ENCODE measurements around the gene CEP290. TPM values are rescaled to one million over a fixed set of nuclear protein-coding genes. Genes with fewer than 3 reads are reported as not detected.

CEP290 gene
- total RNA-seq, 1 experiment from 2014 or later = 14.1 TPM

DNA sequence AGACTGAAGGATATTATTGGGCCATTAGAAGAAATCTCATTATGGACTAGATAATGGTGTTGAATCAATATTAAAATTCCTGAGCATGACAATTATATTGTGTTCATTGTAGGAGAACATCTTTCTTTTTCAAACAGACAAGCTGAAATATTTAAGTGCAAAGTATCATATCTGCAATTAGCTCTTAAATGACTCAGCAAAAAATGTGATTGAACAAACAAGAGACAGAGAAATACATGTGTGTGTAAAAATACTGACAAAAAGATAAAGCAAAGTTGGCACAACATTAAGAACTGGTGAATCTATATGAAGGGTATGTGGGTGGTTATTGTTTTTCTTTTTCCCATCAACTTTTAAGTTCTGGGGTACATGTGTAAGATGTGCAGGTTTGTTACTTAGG is 9.5 kb downstream of the CEP290 start:
- Mint-ChIP-seq H3K27ac (ENCODE audit: unreplicated experiment) (no peak overlapping the region), H3K4me3 (ENCODE audit: low read depth, unreplicated experiment) (no peak overlapping the region), H3K27me3 (ENCODE audit: unreplicated experiment) (no peaks in the 10 kb centered on the region), H3K9me3 (ENCODE audit: low read depth, unreplicated experiment) (no peaks in the 10 kb centered on the region), H3K4me1 (ENCODE audit: low read depth, unreplicated experiment) (peaks cover 12% of the 10 kb centered on the region), H3K36me3 (ENCODE audit: insufficient read depth, unreplicated experiment) (peaks cover 4% of the 10 kb centered on the region)
- intact Hi-C loops (cut with micrococcal nuclease; ENCODE audit: unreplicated experiment) = no loop called here
- DNase-seq = no peak
- no peak for TF ChIP-seq CTCF (IDR thresholded peaks at IDR 0.05; ENCODE audit: unreplicated experiment)
- CTCF ChIA-PET = no interaction called here
- no TSS peak for BruUV-seq (replicated peaks)

DNA sequence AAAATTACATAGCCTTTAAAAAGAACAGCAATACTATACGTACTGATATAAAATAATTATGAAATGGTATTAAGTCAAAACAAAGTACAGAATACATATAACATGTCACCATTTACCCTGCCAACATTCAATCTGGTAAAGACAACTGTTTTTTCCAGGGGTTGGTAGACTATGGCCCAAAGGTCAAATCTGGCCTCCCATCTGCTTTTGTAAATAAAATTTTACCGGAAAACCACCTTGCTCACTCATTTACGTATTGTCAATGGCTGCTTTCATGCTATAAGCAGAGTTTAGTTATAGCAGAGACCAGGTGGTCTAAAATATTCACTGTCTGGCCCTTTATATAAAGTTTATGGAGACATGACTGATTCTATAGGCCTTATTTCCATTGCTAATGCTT is 14.0 kb downstream of the CEP290 start:
- Mint-ChIP-seq H3K4me3 (ENCODE audit: low read depth, unreplicated experiment) (no peak overlapping the region), H3K9me3 (ENCODE audit: low read depth, unreplicated experiment) (no peaks in the 10 kb centered on the region), H3K27ac (ENCODE audit: unreplicated experiment) (no peak overlapping the region), H3K36me3 (ENCODE audit: insufficient read depth, unreplicated experiment) (no peaks in the 10 kb centered on the region), H3K4me1 (ENCODE audit: low read depth, unreplicated experiment) (peaks cover 8% of the 10 kb centered on the region), H3K27me3 (ENCODE audit: unreplicated experiment) (no peaks in the 10 kb centered on the region)
- DNase-seq = no peak
- intact Hi-C loops (cut with micrococcal nuclease; ENCODE audit: unreplicated experiment) = no loop called here
- CTCF ChIA-PET = no interaction called here
- BruUV-seq (replicated peaks) = no TSS peak
- no peak for TF ChIP-seq CTCF (IDR thresholded peaks at IDR 0.05; ENCODE audit: unreplicated experiment)

GRCh38 chr12:88127099-88127498 is 14.8 kb downstream of the CEP290 start:
- no peak for TF ChIP-seq CTCF (IDR thresholded peaks at IDR 0.05; ENCODE audit: unreplicated experiment)
- Mint-ChIP-seq H3K27ac (ENCODE audit: unreplicated experiment) (no peak overlapping the region), H3K4me1 (ENCODE audit: low read depth, unreplicated experiment) (peaks cover under 1% of the 10 kb centered on the region), H3K27me3 (ENCODE audit: unreplicated experiment) (no peaks in the 10 kb centered on the region), H3K36me3 (ENCODE audit: insufficient read depth, unreplicated experiment) (no peaks in the 10 kb centered on the region), H3K4me3 (ENCODE audit: low read depth, unreplicated experiment) (no peak overlapping the region), H3K9me3 (ENCODE audit: low read depth, unreplicated experiment) (no peaks in the 10 kb centered on the region)
- no TSS peak for BruUV-seq (replicated peaks)
- intact Hi-C loops (cut with micrococcal nuclease; ENCODE audit: unreplicated experiment) = no loop called here
- no peak for DNase-seq
- CTCF ChIA-PET = interaction anchor here (0.8 kb wide), 1 partner anchor 46 kb away, joined by 4 read pairs; no protein-coding TSS in a partner anchor

GRCh38 chr12:88122666-88123065 is 19.2 kb downstream of the CEP290 start:
- H3K27me3 Mint-ChIP-seq (ENCODE audit: unreplicated experiment) = no peaks in the 10 kb centered on the region
- no peak overlapping the region for H3K4me3 Mint-ChIP-seq (ENCODE audit: low read depth, unreplicated experiment)
- H3K9me3 Mint-ChIP-seq (ENCODE audit: low read depth, unreplicated experiment) = no peaks in the 10 kb centered on the region
- H3K4me1 Mint-ChIP-seq (ENCODE audit: low read depth, unreplicated experiment) = no peaks in the 10 kb centered on the region
- no peak for DNase-seq
- intact Hi-C loops (cut with micrococcal nuclease; ENCODE audit: unreplicated experiment) = no loop called here
- no peak overlapping the region for H3K27ac Mint-ChIP-seq (ENCODE audit: unreplicated experiment)
- no peak for TF ChIP-seq CTCF (IDR thresholded peaks at IDR 0.05; ENCODE audit: unreplicated experiment)
- H3K36me3 Mint-ChIP-seq (ENCODE audit: insufficient read depth, unreplicated experiment) = no peaks in the 10 kb centered on the region
- CTCF ChIA-PET = no interaction called here
- no TSS peak for BruUV-seq (replicated peaks)
